ENCODE data around the gene HEY2. TPM values are rescaled to one million over a fixed set of nuclear protein-coding genes. Genes with fewer than 3 reads are reported as not detected.

Gene HEY2
- total RNA-seq, 1 donor from 2014 or later: 25.6 TPM

DNA sequence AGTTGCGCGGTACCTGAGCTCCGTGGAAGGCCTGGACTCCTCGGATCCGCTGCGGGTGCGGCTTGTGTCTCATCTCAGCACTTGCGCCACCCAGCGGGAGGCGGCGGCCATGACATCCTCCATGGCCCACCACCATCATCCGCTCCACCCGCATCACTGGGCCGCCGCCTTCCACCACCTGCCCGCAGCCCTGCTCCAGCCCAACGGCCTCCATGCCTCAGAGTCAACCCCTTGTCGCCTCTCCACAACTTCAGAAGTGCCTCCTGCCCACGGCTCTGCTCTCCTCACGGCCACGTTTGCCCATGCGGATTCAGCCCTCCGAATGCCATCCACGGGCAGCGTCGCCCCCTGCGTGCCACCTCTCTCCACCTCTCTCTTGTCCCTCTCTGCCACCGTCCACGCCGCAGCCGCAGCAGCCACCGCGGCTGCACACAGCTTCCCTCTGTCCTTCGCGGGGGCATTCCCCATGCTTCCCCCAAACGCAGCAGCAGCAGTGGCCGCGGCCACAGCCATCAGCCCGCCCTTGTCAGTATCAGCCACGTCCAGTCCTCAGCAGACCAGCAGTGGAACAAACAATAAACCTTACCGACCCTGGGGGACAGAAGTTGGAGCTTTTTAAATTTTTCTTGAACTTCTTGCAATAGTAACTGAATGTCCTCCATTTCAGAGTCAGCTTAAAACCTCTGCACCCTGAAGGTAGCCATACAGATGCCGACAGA is 9.9 kb downstream of the HEY2 start:
- peak; percentile 57 for DNase-seq

GRCh38 chr6:125759959-125760457 is 10.6 kb downstream of the HEY2 start:
- H3K27me3 ChIP-seq (ENCODE audit: low read depth): no peaks in the 10 kb centered on the region
- no peaks in the 10 kb centered on the region for H3K9me3 ChIP-seq (replicated peaks)
- no peak for DNase-seq
- peak overlapping the region; percentile 67 for H3K27ac ChIP-seq (replicated peaks)
- peaks cover 88% of the 10 kb centered on the region for H3K4me1 ChIP-seq
- intact Hi-C loops (cut with micrococcal nuclease): no loop called here
- TF ChIP-seq CTCF (IDR thresholded peaks at IDR 0.05; ENCODE audit: borderline replicate concordance): no peak
- peaks cover 23% of the 10 kb centered on the region for H3K36me3 ChIP-seq
- H3K4me3 ChIP-seq: peak overlapping the region; percentile 44

More for the DNA sequence above, 9.9 kb downstream of the HEY2 start:
- peak overlapping the region; percentile 44 for H3K4me3 ChIP-seq
- peaks cover 88% of the 10 kb centered on the region for H3K4me1 ChIP-seq
- peak; percentile 63 for TF ChIP-seq CTCF (IDR thresholded peaks at IDR 0.05; ENCODE audit: borderline replicate concordance)
- H3K27me3 ChIP-seq (ENCODE audit: low read depth): no peaks in the 10 kb centered on the region
- intact Hi-C loops (cut with micrococcal nuclease): no loop called here
- peaks cover 28% of the 10 kb centered on the region for H3K36me3 ChIP-seq
- H3K27ac ChIP-seq (replicated peaks): peak overlapping the region; percentile 67
- H3K9me3 ChIP-seq (replicated peaks): no peaks in the 10 kb centered on the region

DNA sequence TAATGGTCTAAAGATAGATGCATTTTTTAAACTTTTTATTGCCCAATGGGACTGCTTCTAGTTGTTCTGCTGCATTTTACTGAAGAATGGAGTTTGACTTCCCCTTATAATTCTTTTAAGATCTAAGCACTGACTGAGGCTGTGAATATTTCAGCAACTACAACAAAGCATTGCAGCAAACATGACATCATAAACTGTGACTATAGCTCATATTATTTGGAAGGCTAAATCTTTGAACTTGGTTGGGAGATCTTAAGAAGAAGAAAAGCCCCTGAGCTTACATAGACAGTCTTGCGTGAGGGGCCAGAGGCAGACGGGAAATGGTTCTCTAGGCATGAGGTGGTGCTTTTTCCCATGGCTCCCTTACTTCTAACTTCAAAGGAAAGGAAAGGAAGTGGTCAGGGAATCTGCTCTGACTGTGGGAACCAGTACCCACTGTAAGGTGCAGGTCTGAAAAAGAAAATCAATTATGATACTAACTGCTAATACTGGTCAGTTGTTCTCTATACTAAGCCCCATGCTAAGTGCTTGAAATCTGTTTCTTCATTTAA is 14.8 kb downstream of the HEY2 start:
- H3K4me1 ChIP-seq: peaks cover 69% of the 10 kb centered on the region
- no peaks in the 10 kb centered on the region for H3K27me3 ChIP-seq (ENCODE audit: low read depth)
- H3K4me3 ChIP-seq: no peak overlapping the region
- no peak for DNase-seq
- TF ChIP-seq CTCF (IDR thresholded peaks at IDR 0.05; ENCODE audit: borderline replicate concordance): no peak
- peaks cover 7% of the 10 kb centered on the region for H3K36me3 ChIP-seq
- peak overlapping the region; percentile 53 for H3K27ac ChIP-seq (replicated peaks)
- intact Hi-C loops (cut with micrococcal nuclease): no loop called here
- no peaks in the 10 kb centered on the region for H3K9me3 ChIP-seq (replicated peaks)

DNA sequence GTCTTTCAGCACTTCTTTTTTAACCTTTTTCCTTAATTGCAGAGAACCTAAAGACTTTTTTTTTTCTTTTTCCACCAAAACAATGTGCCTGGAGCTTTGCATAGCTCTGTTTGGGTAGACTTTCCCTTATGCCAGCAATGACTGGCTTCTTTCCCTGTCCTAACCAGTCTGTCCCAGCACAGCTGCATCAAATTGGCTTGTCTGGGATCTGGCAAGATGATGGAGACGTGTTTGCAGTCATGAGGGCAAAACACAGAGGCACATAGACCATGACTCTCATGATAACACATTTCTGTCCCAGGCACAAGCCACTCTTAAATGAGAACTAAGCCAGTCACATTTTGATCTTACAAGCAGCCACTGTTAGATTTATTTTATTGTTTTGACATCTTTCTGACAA is 16.5 kb downstream of the HEY2 start:
- DNase-seq: no peak
- H3K36me3 ChIP-seq: no peaks in the 10 kb centered on the region
- peak overlapping the region; percentile 53 for H3K27ac ChIP-seq (replicated peaks)
- intact Hi-C loops (cut with micrococcal nuclease): loop anchor here (5.0 kb wide), 1 partner anchor 454 kb away; no protein-coding TSS in a partner anchor
- no peaks in the 10 kb centered on the region for H3K27me3 ChIP-seq (ENCODE audit: low read depth)
- H3K4me3 ChIP-seq: no peak overlapping the region
- peaks cover 53% of the 10 kb centered on the region for H3K4me1 ChIP-seq
- no peak for TF ChIP-seq CTCF (IDR thresholded peaks at IDR 0.05; ENCODE audit: borderline replicate concordance)
- no peaks in the 10 kb centered on the region for H3K9me3 ChIP-seq (replicated peaks)

GRCh38 chr6:125766641-125767040 is 17.2 kb downstream of the HEY2 start:
- no peak for TF ChIP-seq CTCF (IDR thresholded peaks at IDR 0.05; ENCODE audit: borderline replicate concordance)
- Histone ChIP-seq H3K9me3 (replicated peaks) (no peaks in the 10 kb centered on the region), H3K36me3 (no peaks in the 10 kb centered on the region), H3K27me3 (ENCODE audit: low read depth) (no peaks in the 10 kb centered on the region), H3K4me3 (no peak overlapping the region), H3K4me1 (peaks cover 46% of the 10 kb centered on the region), H3K27ac (replicated peaks) (peak overlapping the region; percentile 53)
- DNase-seq: no peak
- intact Hi-C loops (cut with micrococcal nuclease): loop anchor here (5.0 kb wide), 1 partner anchor 454 kb away; no protein-coding TSS in a partner anchor

All from left ventricle myocardium inferior (tissue), 1 donor.